MM.1S (cell line): ENCODE results near the gene MRLN.

ENCODE experiments used
- EZH2 ChIP-seq: fragments of 300-600 bp; sonication (generic); optimal IDR thresholded peaks from 2 replicates; pipeline ENCODE3; 2017; ENCODE audit warnings: low read depth, mild to moderate bottlenecking, antibody characterized with exemption, low read length, mixed read lengths
- EZH2phosphoT487 ChIP-seq: fragments of 300-600 bp; sonication (generic); IDR thresholded peaks from 2 replicates; pipeline ENCODE4 v1.6.1; 2018; ENCODE audit warnings: antibody characterized with exemption, low read length
- TF ChIP-seq, protein P1 (sequence below): fragments of 300-600 bp; sonication (generic); IDR thresholded peaks from 2 replicates; pipeline ENCODE4 v1.5.1; 2016; ENCODE audit warnings: antibody characterized with exemption, low read length, mixed read lengths

DNA sequence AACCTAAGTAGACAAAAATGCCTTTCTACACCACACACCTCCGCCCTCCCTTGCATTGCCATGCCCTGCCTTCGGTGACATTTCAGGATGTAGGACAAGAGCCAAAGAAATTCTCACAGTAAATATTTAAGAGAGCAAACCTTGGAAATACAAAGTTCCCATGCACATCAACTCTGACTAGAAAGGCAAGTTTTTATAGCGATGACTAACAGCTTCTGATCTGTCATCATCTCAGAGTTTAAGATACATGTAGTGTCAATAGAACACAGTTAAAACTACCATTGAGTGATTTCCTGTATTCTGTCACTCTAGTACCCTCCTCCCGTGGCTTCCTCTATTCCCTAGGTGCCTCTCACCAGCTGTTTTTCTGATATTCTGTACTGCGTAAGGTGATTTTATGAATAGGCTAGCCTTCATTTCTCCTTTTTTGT is 64.3 kb downstream of the MRLN start:
- TF ChIP-seq, protein P1, sequence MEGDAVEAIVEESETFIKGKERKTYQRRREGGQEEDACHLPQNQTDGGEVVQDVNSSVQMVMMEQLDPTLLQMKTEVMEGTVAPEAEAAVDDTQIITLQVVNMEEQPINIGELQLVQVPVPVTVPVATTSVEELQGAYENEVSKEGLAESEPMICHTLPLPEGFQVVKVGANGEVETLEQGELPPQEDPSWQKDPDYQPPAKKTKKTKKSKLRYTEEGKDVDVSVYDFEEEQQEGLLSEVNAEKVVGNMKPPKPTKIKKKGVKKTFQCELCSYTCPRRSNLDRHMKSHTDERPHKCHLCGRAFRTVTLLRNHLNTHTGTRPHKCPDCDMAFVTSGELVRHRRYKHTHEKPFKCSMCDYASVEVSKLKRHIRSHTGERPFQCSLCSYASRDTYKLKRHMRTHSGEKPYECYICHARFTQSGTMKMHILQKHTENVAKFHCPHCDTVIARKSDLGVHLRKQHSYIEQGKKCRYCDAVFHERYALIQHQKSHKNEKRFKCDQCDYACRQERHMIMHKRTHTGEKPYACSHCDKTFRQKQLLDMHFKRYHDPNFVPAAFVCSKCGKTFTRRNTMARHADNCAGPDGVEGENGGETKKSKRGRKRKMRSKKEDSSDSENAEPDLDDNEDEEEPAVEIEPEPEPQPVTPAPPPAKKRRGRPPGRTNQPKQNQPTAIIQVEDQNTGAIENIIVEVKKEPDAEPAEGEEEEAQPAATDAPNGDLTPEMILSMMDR, result no peak
- TF ChIP-seq EZH2 (no peak), EZH2phosphoT487 (no peak)
